Stimulated activated CD8-positive, alpha-beta memory T cell treated with anti-CD3 and anti-CD28 coated beads, Interleukin-12 subunit alpha, Interleukin-12 subunit beta, amount 100 ng/mL, for 24 hours (primary cell): ENCODE results near the gene ARHGAP30.

ENCODE experiments used
- DNase-seq: peaks from one replicate; pipeline ENCODE4 v3.0.0-alpha.2; 2020; ENCODE audit errors: extremely low read depth

The ARHGAP30 gene

GRCh38 chr1:161013488-161014230 is 56.0 kb downstream of the ARHGAP30 start:
- DNase-seq: no peak

GRCh38 chr1:161013131-161013487 is 56.6 kb downstream of the ARHGAP30 start:
- DNase-seq: no peak

DNA sequence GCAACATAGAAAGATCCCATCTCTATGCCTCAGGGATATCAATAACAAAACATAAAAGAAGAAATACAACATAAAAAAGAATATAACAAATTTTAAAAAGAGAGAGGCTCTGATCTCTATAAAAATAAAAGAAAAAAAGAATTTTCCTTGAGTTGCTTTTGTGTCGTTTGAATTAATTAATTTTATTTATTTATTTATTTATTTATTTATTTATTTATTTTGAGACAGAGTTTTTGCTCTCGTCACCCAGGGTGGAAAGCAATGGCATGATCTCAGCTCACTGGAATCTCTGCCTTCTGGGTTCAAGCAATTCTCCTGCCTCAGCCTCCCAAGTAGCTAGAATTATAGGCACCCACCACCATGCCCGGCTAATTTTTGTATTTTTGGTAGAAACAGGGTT is 57.3 kb downstream of the ARHGAP30 start:
- no peak for DNase-seq

- no peak for DNase-seq
These were observed 60.0 kb downstream of the ARHGAP30 start for GRCh38 chr1:161009602-161010211.

DNA sequence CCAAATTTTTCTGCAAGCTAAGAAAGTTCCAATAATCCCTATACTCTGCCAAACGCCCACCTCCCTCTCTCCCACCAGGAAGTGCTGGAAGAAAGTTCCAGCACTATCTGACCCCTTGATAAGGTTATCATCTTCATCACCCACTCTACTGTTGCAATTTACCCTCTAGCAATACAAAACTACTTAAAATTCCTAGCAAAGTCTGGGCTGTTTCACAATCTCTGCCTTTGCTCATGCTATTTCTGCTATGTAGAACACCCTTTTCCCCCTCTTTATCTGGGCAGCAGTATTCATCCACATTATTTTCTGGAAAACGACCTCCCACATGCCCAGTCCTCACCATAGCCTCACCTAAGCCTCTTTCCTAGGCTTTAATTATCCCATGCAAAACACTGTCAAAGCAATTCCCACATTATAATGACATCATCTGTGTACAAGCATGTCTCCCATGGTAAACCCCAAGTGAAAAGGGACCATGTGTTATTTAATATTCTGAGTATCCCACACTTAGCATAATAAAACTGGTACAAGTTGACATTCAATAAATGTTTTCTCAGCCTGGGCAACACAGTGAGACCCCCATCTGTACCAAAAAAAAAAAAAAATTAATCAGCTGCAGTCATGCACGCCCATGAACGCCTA is 60.7 kb downstream of the ARHGAP30 start:
- DNase-seq: no peak

GRCh38 chr1:161007369-161007768 is 62.3 kb downstream of the ARHGAP30 start:
- no peak for DNase-seq

GRCh38 chr1:161006563-161006962 is 63.1 kb downstream of the ARHGAP30 start:
- DNase-seq: no peak

DNA sequence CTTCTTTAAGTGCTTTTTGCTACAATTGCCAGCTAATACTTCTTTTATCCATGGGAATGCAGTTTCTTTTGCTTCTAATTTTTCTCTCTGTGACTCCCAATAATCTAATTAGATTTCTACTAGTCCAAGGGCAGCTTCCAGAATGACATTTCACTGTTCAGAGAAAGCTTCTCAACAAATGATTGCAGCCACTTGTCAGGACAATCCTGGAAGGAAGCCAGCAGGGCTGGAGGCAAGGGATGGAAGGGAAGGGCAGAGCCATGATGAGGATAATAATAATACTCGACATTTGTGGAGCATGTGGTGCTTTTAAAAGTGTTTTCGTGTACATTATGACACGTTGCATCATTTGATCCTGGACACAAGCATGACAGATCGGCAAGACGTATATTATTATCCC is 68.2 kb downstream of the ARHGAP30 start:
- no peak for DNase-seq

DNA sequence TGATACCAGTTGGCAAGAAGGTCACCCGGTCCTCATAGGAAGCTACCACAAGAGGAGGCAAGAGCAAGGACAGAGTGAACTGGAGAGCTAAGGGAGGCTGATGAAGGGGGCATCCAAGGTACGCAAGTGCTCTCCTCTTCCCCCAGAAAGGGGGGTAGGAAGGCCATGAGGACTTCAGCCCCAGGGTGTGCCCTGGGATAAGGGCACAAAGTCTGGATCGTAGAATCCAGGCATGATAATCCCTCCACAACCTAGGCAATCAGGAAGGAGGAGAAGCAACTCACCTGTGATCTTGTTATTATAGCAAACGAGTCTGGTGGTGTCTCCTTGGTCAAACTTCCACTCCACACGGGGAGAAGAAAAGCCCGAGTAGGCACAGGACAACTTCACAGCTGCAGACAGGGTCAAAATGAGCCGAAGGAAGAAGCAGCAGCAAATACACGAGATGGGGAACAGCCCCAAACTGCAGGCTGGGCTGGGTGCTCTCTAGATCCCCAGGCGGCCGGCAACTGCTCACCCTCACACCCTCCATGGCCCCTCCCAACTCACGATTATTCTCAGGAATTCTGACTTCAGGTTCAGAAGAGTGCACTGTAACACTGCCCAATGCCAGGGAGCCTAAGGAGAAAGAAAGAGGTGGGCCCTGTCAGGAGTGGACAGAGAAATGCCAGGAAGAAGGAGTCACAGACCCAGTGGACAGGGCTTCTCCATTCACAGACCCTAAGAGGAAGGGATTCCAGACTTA is 68.8 kb downstream of the ARHGAP30 start:
- DNase-seq: no peak

GRCh38 chr1:160999376-160999775 is 70.3 kb downstream of the ARHGAP30 start:
- DNase-seq: no peak

GRCh38 chr1:160997323-160998038 is 72.2 kb downstream of the ARHGAP30 start:
- DNase-seq: no peak
